ENCODE measurements around the gene LRWD1. TPM values are rescaled to one million over a fixed set of nuclear protein-coding genes. Genes with fewer than 3 reads are reported as not detected.

Gene LRWD1
- polyA plus RNA-seq, result 10 to 100 TPM in 3 of 4 donors, 1 to 10 TPM in 1; 8.6 to 17.4 (median 13.5) TPM
- long read RNA-seq, donor 1, partial matches to known transcripts, result 0 of 1 reads
- long read RNA-seq, donor 1, other reads (novel, unspliced or antisense), result 0 of 1 reads
- long read RNA-seq, donor 2, partial matches to known transcripts, result 11 of 11 reads
- long read RNA-seq, donor 2, other reads (novel, unspliced or antisense), result 0 of 11 reads
- long read RNA-seq, donor 3, result 0 reads
- long read RNA-seq, donor 4, result 0 reads
- long read RNA-seq, donor 5, partial matches to known transcripts, result 0 of 1 reads
- long read RNA-seq, donor 5, other reads (novel, unspliced or antisense), result 0 of 1 reads
- long read RNA-seq, donor 6, result 0 reads
- long read RNA-seq, donor 7, partial matches to known transcripts, result 0 of 3 reads
- long read RNA-seq, donor 7, other reads (novel, unspliced or antisense), result 0 of 3 reads
- long read RNA-seq, donor 8, result 0 reads
- long read RNA-seq, donor 9, result 0 reads
- long read RNA-seq, donor 10, partial matches to known transcripts, result 0 of 1 reads
- long read RNA-seq, donor 10, other reads (novel, unspliced or antisense), result 0 of 1 reads

GRCh38 chr7:102464577-102465280, at the start of gene LRWD1, which contains the start of gene ALKBH4:
Gene LRWD1, plus strand, starts transcription at chr7:102464984. Its CDS starts 97 bp downstream, at chr7:102465081.
Gene ALKBH4, minus strand, starts transcription at chr7:102464863. Its CDS starts 27 bp downstream, at chr7:102464836.
- H3K9me3 ChIP-seq (ENCODE audit: control insufficient read depth in 2 of 2, insufficient read depth in 1 of 2, low read depth in 1 of 2, low read length in 1 of 2), result no peaks in the 10 kb centered on the region
- H3K4me3 ChIP-seq (ENCODE audit: low read depth in 1 of 3, low read length in 3 of 3), result peak within 1 kb of the TSS; percentile 65 to 98 (median 73)
- H3K27me3 ChIP-seq (ENCODE audit: control insufficient read depth in 3 of 3, insufficient read depth in 3 of 3, low read length in 3 of 3), result no peaks in the 10 kb centered on the region
- peak within 1 kb of the TSS; percentile 24 to 53 (median 38) for H3K27ac ChIP-seq (ENCODE audit: low read depth in 1 of 3, low read length in 2 of 3)
- peaks cover 0 to 37% (median 0%) of the 10 kb centered on the region in 3 donors for H3K36me3 ChIP-seq (ENCODE audit: control insufficient read depth in 3 of 3, insufficient read depth in 2 of 3, low read depth in 1 of 3, low read length in 3 of 3)
- whole genome bisulfite sequencing, 3 donors, result 0 to 1% (median 0%) methylated on average over 43 to 81 of the region's 81 CpGs
- peaks cover 7 to 11% (median 9%) of the 10 kb centered on the region in 3 donors for H3K4me1 ChIP-seq (ENCODE audit: control insufficient read depth in 3 of 3, insufficient read depth in 2 of 3, low read depth in 1 of 3, low read length in 2 of 3)
- FAIRE-seq, result no peak
- DNase-seq, result peak; percentile 90 to 96

- WGBS, 3 donors, result 68 to 75% (median 70%) methylated on average over 12 of the region's 12 CpGs
- H3K27ac ChIP-seq (ENCODE audit: low read depth in 1 of 3, low read length in 2 of 3), result peak overlapping the region in 1 of 3 donors; percentile 84
- FAIRE-seq (no peak), DNase-seq (no peak)
- peaks cover 0 to 72% (median 8%) of the 10 kb centered on the region in 3 donors for H3K36me3 ChIP-seq (ENCODE audit: control insufficient read depth in 3 of 3, insufficient read depth in 2 of 3, low read depth in 1 of 3, low read length in 3 of 3)
- H3K4me1 ChIP-seq (ENCODE audit: control insufficient read depth in 3 of 3, insufficient read depth in 2 of 3, low read depth in 1 of 3, low read length in 2 of 3), result no peaks in the 10 kb centered on the region
- H3K27me3 ChIP-seq (ENCODE audit: control insufficient read depth in 3 of 3, insufficient read depth in 3 of 3, low read length in 3 of 3), result no peaks in the 10 kb centered on the region
- no peak overlapping the region for H3K4me3 ChIP-seq (ENCODE audit: low read depth in 1 of 3, low read length in 3 of 3)
- no peaks in the 10 kb centered on the region for H3K9me3 ChIP-seq (ENCODE audit: control insufficient read depth in 2 of 2, insufficient read depth in 1 of 2, low read depth in 1 of 2, low read length in 1 of 2)
Observed at GRCh38 chr7:102415685-102416225, 49.0 kb upstream of the LRWD1 start.

GRCh38 chr7:102416406-102416805, 48.4 kb upstream of the LRWD1 start:
- DNase-seq, result no peak
- 85 to 89% (median 88%) methylated on average over 6 of the region's 6 CpGs for WGBS, 3 donors
- H3K27ac ChIP-seq (ENCODE audit: low read depth in 1 of 3, low read length in 2 of 3), result peak overlapping the region in 1 of 3 donors; percentile 84
- no peaks in the 10 kb centered on the region for H3K4me1 ChIP-seq (ENCODE audit: control insufficient read depth in 3 of 3, insufficient read depth in 2 of 3, low read depth in 1 of 3, low read length in 2 of 3)
- H3K9me3 ChIP-seq (ENCODE audit: control insufficient read depth in 2 of 2, insufficient read depth in 1 of 2, low read depth in 1 of 2, low read length in 1 of 2), result no peaks in the 10 kb centered on the region
- no peak for FAIRE-seq
- H3K36me3 ChIP-seq (ENCODE audit: control insufficient read depth in 3 of 3, insufficient read depth in 2 of 3, low read depth in 1 of 3, low read length in 3 of 3), result peaks cover 0 to 72% (median 6%) of the 10 kb centered on the region in 3 donors
- no peaks in the 10 kb centered on the region for H3K27me3 ChIP-seq (ENCODE audit: control insufficient read depth in 3 of 3, insufficient read depth in 3 of 3, low read length in 3 of 3)
- no peak overlapping the region for H3K4me3 ChIP-seq (ENCODE audit: low read depth in 1 of 3, low read length in 3 of 3)

- no peak overlapping the region for H3K4me3 ChIP-seq (ENCODE audit: low read depth in 1 of 3, low read length in 3 of 3)
- H3K9me3 ChIP-seq (ENCODE audit: control insufficient read depth in 2 of 2, insufficient read depth in 1 of 2, low read depth in 1 of 2, low read length in 1 of 2), result no peaks in the 10 kb centered on the region
- H3K27ac ChIP-seq (ENCODE audit: low read depth in 1 of 3, low read length in 2 of 3), result no peak overlapping the region
- H3K4me1 ChIP-seq (ENCODE audit: control insufficient read depth in 3 of 3, insufficient read depth in 2 of 3, low read depth in 1 of 3, low read length in 2 of 3), result no peaks in the 10 kb centered on the region
- 73 to 90% (median 74%) methylated on average over 3 of the region's 3 CpGs for WGBS, 3 donors
- no peak for DNase-seq
- H3K27me3 ChIP-seq (ENCODE audit: control insufficient read depth in 3 of 3, insufficient read depth in 3 of 3, low read length in 3 of 3), result no peaks in the 10 kb centered on the region
- no peak for FAIRE-seq
- H3K36me3 ChIP-seq (ENCODE audit: control insufficient read depth in 3 of 3, insufficient read depth in 2 of 3, low read depth in 1 of 3, low read length in 3 of 3), result peaks cover 0 to 69% (median 6%) of the 10 kb centered on the region in 3 donors
Observed at GRCh38 chr7:102417105-102417504, 47.7 kb upstream of the LRWD1 start.

GRCh38 chr7:102418592-102418991, 46.2 kb upstream of the LRWD1 start:
- DNase-seq (no peak), FAIRE-seq (no peak)
- Histone ChIP-seq H3K36me3 (ENCODE audit: control insufficient read depth in 3 of 3, insufficient read depth in 2 of 3, low read depth in 1 of 3, low read length in 3 of 3) (peaks cover 0 to 67% (median 2%) of the 10 kb centered on the region in 3 donors), H3K4me3 (ENCODE audit: low read depth in 1 of 3, low read length in 3 of 3) (no peak overlapping the region), H3K4me1 (ENCODE audit: control insufficient read depth in 3 of 3, insufficient read depth in 2 of 3, low read depth in 1 of 3, low read length in 2 of 3) (no peaks in the 10 kb centered on the region), H3K27me3 (ENCODE audit: control insufficient read depth in 3 of 3, insufficient read depth in 3 of 3, low read length in 3 of 3) (no peaks in the 10 kb centered on the region), H3K27ac (ENCODE audit: low read depth in 1 of 3, low read length in 2 of 3) (no peak overlapping the region), H3K9me3 (ENCODE audit: control insufficient read depth in 2 of 2, insufficient read depth in 1 of 2, low read depth in 1 of 2, low read length in 1 of 2) (no peaks in the 10 kb centered on the region)
- 90 to 94% (median 93%) methylated on average over 5 of the region's 5 CpGs for WGBS, 3 donors

- Histone ChIP-seq H3K4me3 (ENCODE audit: low read depth in 1 of 3, low read length in 3 of 3) (no peak overlapping the region), H3K27ac (ENCODE audit: low read depth in 1 of 3, low read length in 2 of 3) (no peak overlapping the region), H3K27me3 (ENCODE audit: control insufficient read depth in 3 of 3, insufficient read depth in 3 of 3, low read length in 3 of 3) (no peaks in the 10 kb centered on the region), H3K36me3 (ENCODE audit: control insufficient read depth in 3 of 3, insufficient read depth in 2 of 3, low read depth in 1 of 3, low read length in 3 of 3) (peaks cover 0 to 75% (median 2%) of the 10 kb centered on the region in 3 donors), H3K9me3 (ENCODE audit: control insufficient read depth in 2 of 2, insufficient read depth in 1 of 2, low read depth in 1 of 2, low read length in 1 of 2) (no peaks in the 10 kb centered on the region), H3K4me1 (ENCODE audit: control insufficient read depth in 3 of 3, insufficient read depth in 2 of 3, low read depth in 1 of 3, low read length in 2 of 3) (no peaks in the 10 kb centered on the region)
- WGBS, 3 donors, result 92 to 93% (median 93%) methylated on average over 10 of the region's 10 CpGs
- FAIRE-seq, result no peak
- no peak for DNase-seq
Observed at GRCh38 chr7:102421706-102422240, 43.0 kb upstream of the LRWD1 start.

- no peak for FAIRE-seq
- 73 to 88% (median 86%) methylated on average over 11 to 12 of the region's 12 CpGs for WGBS, 3 donors
Observed at GRCh38 chr7:102424129-102424551, 40.6 kb upstream of the LRWD1 start.

GRCh38 chr7:102424787-102425218, 40.0 kb upstream of the LRWD1 start:
- no peak for FAIRE-seq
- Histone ChIP-seq H3K4me3 (ENCODE audit: low read depth in 1 of 3, low read length in 3 of 3) (no peak overlapping the region), H3K27ac (ENCODE audit: low read depth in 1 of 3, low read length in 2 of 3) (peak overlapping the region in 1 of 3 donors; percentile 96), H3K27me3 (ENCODE audit: control insufficient read depth in 3 of 3, insufficient read depth in 3 of 3, low read length in 3 of 3) (no peaks in the 10 kb centered on the region), H3K9me3 (ENCODE audit: control insufficient read depth in 2 of 2, insufficient read depth in 1 of 2, low read depth in 1 of 2, low read length in 1 of 2) (no peaks in the 10 kb centered on the region), H3K4me1 (ENCODE audit: control insufficient read depth in 3 of 3, insufficient read depth in 2 of 3, low read depth in 1 of 3, low read length in 2 of 3) (no peaks in the 10 kb centered on the region), H3K36me3 (ENCODE audit: control insufficient read depth in 3 of 3, insufficient read depth in 2 of 3, low read depth in 1 of 3, low read length in 3 of 3) (peaks cover 0 to 66% (median 2%) of the 10 kb centered on the region in 3 donors)
- no peak for DNase-seq
- 81 to 92% (median 84%) methylated on average over 13 of the region's 13 CpGs for WGBS, 3 donors

More at GRCh38 chr7:102424129-102424551, 40.6 kb upstream of the LRWD1 start:
- no peaks in the 10 kb centered on the region for H3K9me3 ChIP-seq (ENCODE audit: control insufficient read depth in 2 of 2, insufficient read depth in 1 of 2, low read depth in 1 of 2, low read length in 1 of 2)
- no peak overlapping the region for H3K4me3 ChIP-seq (ENCODE audit: low read depth in 1 of 3, low read length in 3 of 3)
- peak overlapping the region in 1 of 3 donors; percentile 96 for H3K27ac ChIP-seq (ENCODE audit: low read depth in 1 of 3, low read length in 2 of 3)
- H3K27me3 ChIP-seq (ENCODE audit: control insufficient read depth in 3 of 3, insufficient read depth in 3 of 3, low read length in 3 of 3), result no peaks in the 10 kb centered on the region
- no peaks in the 10 kb centered on the region for H3K4me1 ChIP-seq (ENCODE audit: control insufficient read depth in 3 of 3, insufficient read depth in 2 of 3, low read depth in 1 of 3, low read length in 2 of 3)
- DNase-seq, result no peak
- peaks cover 0 to 70% (median 2%) of the 10 kb centered on the region in 3 donors for H3K36me3 ChIP-seq (ENCODE audit: control insufficient read depth in 3 of 3, insufficient read depth in 2 of 3, low read depth in 1 of 3, low read length in 3 of 3)

Measured in small intestine (tissue), 16 donors.